ENCODE results near the gene ASGR1. TPM values are rescaled to one million over a fixed set of nuclear protein-coding genes. Genes with fewer than 3 reads are reported as not detected.

ASGR1 gene, protein sequence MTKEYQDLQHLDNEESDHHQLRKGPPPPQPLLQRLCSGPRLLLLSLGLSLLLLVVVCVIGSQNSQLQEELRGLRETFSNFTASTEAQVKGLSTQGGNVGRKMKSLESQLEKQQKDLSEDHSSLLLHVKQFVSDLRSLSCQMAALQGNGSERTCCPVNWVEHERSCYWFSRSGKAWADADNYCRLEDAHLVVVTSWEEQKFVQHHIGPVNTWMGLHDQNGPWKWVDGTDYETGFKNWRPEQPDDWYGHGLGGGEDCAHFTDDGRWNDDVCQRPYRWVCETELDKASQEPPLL
- 0.97 TPM in 1 of 2 replicates, not detected in the other for total RNA-seq (2014; rRNA removed; shearing (Covaris generic))
- polyA plus RNA-seq (2016; fragmentation: Nextera tagmentation; extraction: Ambion mirVana) = 0.63 and 0.75 TPM in 2 replicates

DNA sequence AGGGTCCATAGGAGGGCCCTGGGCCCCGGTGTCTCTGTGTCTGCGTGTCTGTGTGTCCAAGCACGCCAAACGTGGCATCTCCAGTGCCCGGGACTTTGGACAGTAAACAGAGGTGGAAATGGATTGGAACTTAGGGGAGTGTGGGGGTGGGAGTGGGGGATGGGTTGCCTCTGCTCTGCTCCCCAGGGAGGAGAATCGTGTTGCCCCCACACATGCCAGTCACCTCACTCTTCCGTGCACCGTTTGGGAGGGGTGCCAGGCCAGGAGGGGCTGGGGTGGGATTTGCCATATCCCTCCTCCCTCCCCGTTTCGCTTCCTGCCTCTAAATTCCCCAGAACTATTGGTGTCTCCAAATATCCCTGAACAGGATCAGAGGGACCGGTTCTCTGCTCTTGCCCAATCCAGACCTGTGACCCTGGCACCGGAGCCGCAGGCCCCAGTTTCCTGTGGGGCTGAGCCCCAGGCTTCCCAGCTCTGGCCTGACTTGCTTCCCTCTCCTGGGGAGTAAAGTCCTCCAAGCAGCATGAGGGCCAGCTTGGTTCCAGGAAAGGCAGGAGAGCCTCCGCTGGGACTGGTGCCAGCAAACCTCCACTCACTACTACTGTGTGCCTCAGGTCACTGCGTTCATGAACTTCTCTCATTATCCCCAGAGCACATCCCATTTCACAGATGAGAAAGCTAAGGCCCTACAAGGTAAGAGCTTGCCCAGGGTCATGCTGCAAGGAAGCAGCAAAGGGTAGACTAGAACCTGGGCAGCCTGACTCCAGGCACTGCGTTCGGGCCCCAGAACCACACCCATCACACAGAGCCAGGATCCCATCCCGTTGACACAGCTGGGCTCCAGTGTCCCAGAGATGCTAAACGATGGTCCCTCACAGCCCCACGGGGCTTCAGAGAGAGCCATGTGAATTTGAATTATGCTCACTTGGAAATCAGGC is at the start of gene ASGR1:
Gene ASGR1 (minus strand): TSS at position 54 of the 938 bp plus-strand sequence. CDS start 807 bp downstream, outside the sequence.
- H3K4me2 ChIP-seq (ENCODE audit: unreplicated experiment) = peak within 1 kb of the TSS; percentile 93
- no peak for DNase-seq
- no peak within 1 kb of the TSS for H2AFZ ChIP-seq

DNA sequence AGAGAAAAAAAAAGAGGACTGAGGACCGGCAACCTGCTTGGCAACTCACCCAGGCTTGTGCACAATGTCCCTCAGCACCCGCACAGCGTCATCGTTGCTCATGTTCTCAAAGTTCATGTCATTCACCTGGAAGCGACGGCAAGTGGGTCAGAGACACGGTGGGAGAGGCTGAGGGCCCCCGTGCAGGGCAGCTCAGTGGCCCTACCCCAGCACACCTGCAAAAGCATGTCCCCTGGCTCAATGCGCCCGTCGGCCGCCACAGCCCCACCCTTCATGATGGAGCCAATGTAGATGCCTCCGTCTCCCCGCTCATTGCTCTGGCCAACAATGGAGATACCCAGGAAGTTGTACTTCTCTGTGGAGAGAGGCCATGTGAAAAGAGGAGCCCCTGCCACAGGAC is 49.8 kb upstream of the ASGR1 start:
- no peak overlapping the region for H3K4me2 ChIP-seq (ENCODE audit: unreplicated experiment)
- no peaks in the 10 kb centered on the region for H3K27me3 ChIP-seq (replicated peaks; ENCODE audit: insufficient read depth)
- no peak for DNase-seq
- 89 to 94% methylated on average over 11 to 14 of the region's 14 CpGs for WGBS, 2 experiments (ENCODE audit: low coverage in 1 of 2, low lambda C conversion rate in 2 of 2, missing lambda C conversion rate in 2 of 2)
- no peak overlapping the region for H3K4me3 ChIP-seq
- H3K4me1 ChIP-seq (ENCODE audit: insufficient read depth) = 0 out of 2 replicates have a peak, but pooled peaks cover 8% of the 10 kb centered on the region
- H3K9me2 ChIP-seq (ENCODE audit: insufficient read depth) = no peaks in the 10 kb centered on the region
- no peak for TF ChIP-seq EZH2phosphoT487 (IDR thresholded peaks at IDR 0.05; ENCODE audit: insufficient read depth, low read depth)
- no peak for TF ChIP-seq EZH2 (IDR thresholded peaks at IDR 0.05; ENCODE audit: insufficient read depth, poor library complexity, severe bottlenecking)
- no peak overlapping the region for H3K27ac ChIP-seq
- peaks cover 23% of the 10 kb centered on the region for H3F3A ChIP-seq (ENCODE audit: insufficient read depth)
- H3K9ac ChIP-seq = no peak overlapping the region
- no peak overlapping the region for H2AFZ ChIP-seq
- no peaks in the 10 kb centered on the region for H3K9me3 ChIP-seq (ENCODE audit: low read depth)
- peaks cover 6% of the 10 kb centered on the region; the same call in 1 of the 2 replicates for H3K36me3 ChIP-seq (ENCODE audit: low read depth)
- in situ Hi-C loops (cut with MboI) = no loop called here
- H3K79me2 ChIP-seq (ENCODE audit: insufficient read depth) = peaks cover 55% of the 10 kb centered on the region
- no peaks in the 10 kb centered on the region; the same call in 1 of the 2 replicates for H4K20me1 ChIP-seq (ENCODE audit: insufficient read depth)

More for the DNA sequence above, at the start of gene ASGR1:
- in situ Hi-C loops (cut with MboI) = no loop called here
- Histone ChIP-seq H3K9me3 (ENCODE audit: low read depth) (no peaks in the 10 kb centered on the region), H3F3A (ENCODE audit: insufficient read depth) (no peaks in the 10 kb centered on the region), H3K9me2 (ENCODE audit: insufficient read depth) (no peaks in the 10 kb centered on the region), H3K4me3 (peak within 1 kb of the TSS; percentile 72; the same call in 1 of the 2 replicates), H3K27ac (no peak within 1 kb of the TSS), H4K20me1 (ENCODE audit: insufficient read depth) (no peaks in the 10 kb centered on the region), H3K79me2 (ENCODE audit: insufficient read depth) (no peaks in the 10 kb centered on the region), H3K36me3 (ENCODE audit: low read depth) (no peaks in the 10 kb centered on the region), H3K27me3 (replicated peaks; ENCODE audit: insufficient read depth) (no peaks in the 10 kb centered on the region), H3K9ac (no peak within 1 kb of the TSS), H3K4me1 (ENCODE audit: insufficient read depth) (0 out of 2 replicates have a peak, but pooled peaks cover 5% of the 10 kb centered on the region)
- TF ChIP-seq EZH2 (IDR thresholded peaks at IDR 0.05; ENCODE audit: insufficient read depth, poor library complexity, severe bottlenecking) = no peak
- no peak for TF ChIP-seq EZH2phosphoT487 (IDR thresholded peaks at IDR 0.05; ENCODE audit: insufficient read depth, low read depth)
- 49 to 55% methylated on average over 18 to 20 of the region's 20 CpGs for WGBS, 2 experiments (ENCODE audit: low coverage in 1 of 2, low lambda C conversion rate in 2 of 2, missing lambda C conversion rate in 2 of 2)

DNA sequence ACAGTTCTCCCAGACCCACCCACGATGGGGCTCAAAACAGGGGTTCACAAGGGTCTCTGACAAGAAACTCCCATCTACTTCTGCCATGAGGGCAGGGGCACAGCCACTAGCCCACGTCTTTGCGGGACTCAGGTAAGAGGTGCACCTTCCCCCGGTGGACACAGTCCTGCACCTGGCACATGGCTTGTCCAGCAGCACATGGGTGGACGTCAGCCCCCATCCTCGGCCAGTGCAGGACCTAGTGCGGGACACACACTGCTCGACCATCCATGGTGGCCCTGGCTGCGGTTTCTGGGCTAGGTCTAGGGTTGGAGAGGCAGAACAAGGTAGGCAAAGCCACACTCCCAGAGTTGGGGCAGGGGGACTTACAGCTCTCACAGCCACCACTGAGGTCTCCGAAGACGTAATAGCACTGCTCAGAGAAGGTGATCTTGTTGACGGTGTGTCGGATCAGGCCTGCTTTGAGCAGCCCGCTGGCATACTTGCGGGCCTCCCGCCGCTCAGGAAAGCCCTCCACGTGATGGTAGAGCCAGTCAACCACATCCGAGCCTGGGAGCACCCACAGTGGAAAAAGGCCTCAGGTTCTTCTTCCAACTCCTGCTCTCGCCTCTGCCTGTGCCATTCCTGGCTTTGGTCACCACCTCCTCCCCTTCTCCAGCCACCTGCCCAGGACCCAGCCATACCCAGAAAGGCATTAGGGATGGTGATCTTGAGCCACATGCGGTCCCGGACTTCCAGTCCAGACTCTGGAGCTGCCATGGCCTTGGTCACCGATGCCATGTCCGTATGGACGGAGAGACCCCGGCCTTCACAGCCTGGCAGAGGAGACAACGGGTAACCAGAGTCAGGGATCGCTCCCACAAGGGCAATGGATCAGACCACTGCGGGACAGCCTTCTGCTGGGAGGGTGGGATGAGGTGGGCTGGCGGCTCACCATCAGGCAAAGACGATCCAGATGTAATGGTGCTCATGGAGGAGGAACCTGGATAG is 47.8 kb upstream of the ASGR1 start:
- DNase-seq = no peak
- H3K4me2 ChIP-seq (ENCODE audit: unreplicated experiment) = no peak overlapping the region
- H2AFZ ChIP-seq = no peak overlapping the region
- no peaks in the 10 kb centered on the region for H3K27me3 ChIP-seq (replicated peaks; ENCODE audit: insufficient read depth)
- in situ Hi-C loops (cut with MboI) = no loop called here
- H3K4me1 ChIP-seq (ENCODE audit: insufficient read depth) = 0 out of 2 replicates have a peak, but pooled peaks cover 2% of the 10 kb centered on the region
- no peak overlapping the region for H3K9ac ChIP-seq
- H3K9me2 ChIP-seq (ENCODE audit: insufficient read depth) = no peaks in the 10 kb centered on the region
- no peaks in the 10 kb centered on the region for H3K9me3 ChIP-seq (ENCODE audit: low read depth)
- peaks cover 48% of the 10 kb centered on the region for H3K79me2 ChIP-seq (ENCODE audit: insufficient read depth)
- H3K4me3 ChIP-seq = no peak overlapping the region
- H3K36me3 ChIP-seq (ENCODE audit: low read depth) = peaks cover 21% of the 10 kb centered on the region; the same call in 1 of the 2 replicates
- peaks cover 23% of the 10 kb centered on the region; the same call in 1 of the 2 replicates for H3F3A ChIP-seq (ENCODE audit: insufficient read depth)
- no peak for TF ChIP-seq EZH2phosphoT487 (IDR thresholded peaks at IDR 0.05; ENCODE audit: insufficient read depth, low read depth)
- TF ChIP-seq EZH2 (IDR thresholded peaks at IDR 0.05; ENCODE audit: insufficient read depth, poor library complexity, severe bottlenecking) = no peak
- WGBS, 2 experiments (ENCODE audit: low coverage in 1 of 2, low lambda C conversion rate in 2 of 2, missing lambda C conversion rate in 2 of 2) = 90 to 92% methylated on average over 30 to 31 of the region's 31 CpGs
- no peaks in the 10 kb centered on the region; the same call in 1 of the 2 replicates for H4K20me1 ChIP-seq (ENCODE audit: insufficient read depth)
- H3K27ac ChIP-seq = no peak overlapping the region
